Esophagus muscularis mucosa (tissue), 4 donors: ENCODE results near the gene DCP1A. TPM values are rescaled to one million over a fixed set of nuclear protein-coding genes. Genes with fewer than 3 reads are reported as not detected.
"Not testable (repeated sequence)": the region's sequence is repeated elsewhere in the genome, so short reads cannot be mapped to it uniquely, and the experiment has no call there.

ENCODE experiments used
- DNase-seq: peaks from one replicate; pipeline ENCODE4 v3.0.0-alpha.2; 2017; ENCODE audit errors: extremely low spot score
- H3K27ac ChIP-seq, 4 donors: fragments of 200-600 bp; sonication (generic); replicated peaks in 1 of 4; 1 replicate in 3 of 4; 2 replicates in 1 of 4; pipeline ENCODE4 v1.5.1; 2016 to 2019; ENCODE audit warnings: mild to moderate bottlenecking in 1 of 4
- H3K27me3 ChIP-seq, 4 donors: fragments of 200-600 bp; sonication (generic); one replicate each; pipeline versions ENCODE4 v1.5.1 to v1.6.0; 2016 to 2019
- H3K36me3 ChIP-seq, 4 donors: fragments of 200-600 bp; sonication (generic); one replicate each; pipeline ENCODE4 v1.5.1; 2016 to 2019
- H3K4me1 ChIP-seq, 4 donors: fragments of 200-600 bp; sonication (generic); one replicate each; pipeline ENCODE4 v1.5.1; 2016 to 2019
- H3K4me3 ChIP-seq, 4 donors: fragments of 200-600 bp; sonication (generic); 1 replicate in 2 of 4; 2 replicates in 2 of 4; pipeline ENCODE4 v1.5.1; 2016 to 2019; ENCODE audit warnings: mild to moderate bottlenecking in 4 of 4, moderate library complexity in 1 of 4
- H3K9me3 ChIP-seq, 4 donors: fragments of 200-600 bp; sonication (generic); 1 replicate in 3 of 4; 2 replicates in 1 of 4; pipeline ENCODE4 v1.5.1; 2016 to 2019
- CTCF ChIP-seq, 3 experiments: fragments of 200-600 bp in 2 of 3; fragments of 450-650 bp in 1 of 3; sonication (generic) in 2 of 3; IDR thresholded peaks; one replicate each; pipeline ENCODE4 v1.5.1; 2017 to 2019; ENCODE audit warnings: antibody characterized with exemption in 3 of 3, mild to moderate bottlenecking in 2 of 3, moderate library complexity in 1 of 3
- EP300 ChIP-seq: sonication (generic); formaldehyde crosslinking; IDR thresholded peaks from one replicate; pipeline ENCODE4 v1.6.1; 2017; ENCODE audit warnings: antibody characterized with exemption
- POLR2A ChIP-seq: fragments of 450-650 bp; IDR thresholded peaks from one replicate; pipeline ENCODE4 v1.6.1; 2017; ENCODE audit warnings: antibody characterized with exemption, moderate library complexity, mild to moderate bottlenecking, low read depth
- POLR2AphosphoS5 ChIP-seq, 2 donors: sonication (generic); formaldehyde crosslinking; IDR thresholded peaks; one replicate each; pipeline ENCODE4 v1.6.1; 2017; ENCODE audit warnings: antibody characterized with exemption in 2 of 2
- whole genome bisulfite sequencing: methylation state at CpG from one replicate; pipeline ENCODE4 v1.1.5; 2018; 5-methylcytosine and 5-hydroxymethylcytosine counted together
- intact Hi-C: fragments of 100-400 bp; cut with DNase I; formaldehyde crosslinking; loops from one replicate; pipeline ENCODE4 v1.15.1; 2023
- total RNA-seq, 4 donors: library from RNA; depleted of rRNA; stranded (reverse); fragments of >200 nt; gene quantifications; one replicate each; pipeline versions ENCODE4 v1.1.0 to v1.2.1, GENCODE V29; 2016

Gene DCP1A
- total RNA-seq, 4 donors from 2014 or later, result 17.0 to 26.4 (median 20.5) TPM

- Histone ChIP-seq H3K36me3 (no peaks in the 10 kb centered on the region), H3K27ac (no peak overlapping the region), H3K27me3 (no peaks in the 10 kb centered on the region), H3K4me3 (no peak overlapping the region), H3K9me3 (no peaks in the 10 kb centered on the region), H3K4me1 (peaks cover 0 to 7% (median 3%) of the 10 kb centered on the region in 4 donors)
- intact Hi-C loops, result no loop called here
- no peak for DNase-seq
- TF ChIP-seq POLR2AphosphoS5 (IDR thresholded peaks at IDR 0.05), result no peak
- TF ChIP-seq CTCF (IDR thresholded peaks at IDR 0.05), result no peak
- no peak for TF ChIP-seq EP300
- no peak for TF ChIP-seq POLR2A
- 84% methylated on average over 4 of the region's 4 CpGs for WGBS
Observed at GRCh38 chr3:53377794-53378193, 30.5 kb upstream of the DCP1A start.

- Histone ChIP-seq H3K4me1 (peaks cover 0 to 7% (median 3%) of the 10 kb centered on the region in 4 donors), H3K36me3 (no peaks in the 10 kb centered on the region), H3K27me3 (no peaks in the 10 kb centered on the region), H3K27ac (no peak overlapping the region), H3K4me3 (no peak overlapping the region), H3K9me3 (no peaks in the 10 kb centered on the region)
- WGBS, result 93% methylated on average over 3 of the region's 3 CpGs
- no peak for DNase-seq
- intact Hi-C loops, result no loop called here
- TF ChIP-seq POLR2A, result no peak
- TF ChIP-seq EP300, result no peak
- no peak for TF ChIP-seq POLR2AphosphoS5 (IDR thresholded peaks at IDR 0.05)
- no peak for TF ChIP-seq CTCF (IDR thresholded peaks at IDR 0.05)
Observed at GRCh38 chr3:53376679-53377078, 29.3 kb upstream of the DCP1A start.

GRCh38 chr3:53375019-53375418 is 27.7 kb upstream of the DCP1A start:
- Histone ChIP-seq H3K27ac (no peak overlapping the region), H3K4me1 (peaks cover 0 to 4% (median 1%) of the 10 kb centered on the region in 4 donors), H3K9me3 (no peaks in the 10 kb centered on the region), H3K4me3 (no peak overlapping the region), H3K27me3 (no peaks in the 10 kb centered on the region), H3K36me3 (no peaks in the 10 kb centered on the region)
- DNase-seq, result no peak
- TF ChIP-seq POLR2A (no peak), CTCF (IDR thresholded peaks at IDR 0.05) (peak; percentile 71 to 75 (median 72))
- intact Hi-C loops, result loop anchor here (2.0 kb wide), 1 partner anchor 336 kb away; no protein-coding TSS in a partner anchor
- 55% methylated on average over 8 of the region's 8 CpGs for WGBS

- H3K36me3 ChIP-seq, DNase-seq, H3K9me3 ChIP-seq, H3K4me3 ChIP-seq, H3K4me1 ChIP-seq, H3K27me3 ChIP-seq, H3K27ac ChIP-seq, intact Hi-C loops: not testable (repeated sequence)
- 83% methylated on average over 8 of the region's 17 CpGs for WGBS
Observed at GRCh38 chr3:53370719-53371118, 23.4 kb upstream of the DCP1A start.

GRCh38 chr3:53361852-53362251 is 14.5 kb upstream of the DCP1A start:
- 90% methylated on average over 3 of the region's 3 CpGs for WGBS
- intact Hi-C loops, result no loop called here
- no peak for DNase-seq
- H3K9me3 ChIP-seq, result no peaks in the 10 kb centered on the region
- TF ChIP-seq POLR2A (no peak), POLR2AphosphoS5 (IDR thresholded peaks at IDR 0.05) (no peak), EP300 (no peak)
- H3K4me1 ChIP-seq, result no peaks in the 10 kb centered on the region
- H3K36me3 ChIP-seq, result no peaks in the 10 kb centered on the region
- no peak overlapping the region for H3K4me3 ChIP-seq
- H3K27ac ChIP-seq, result no peak overlapping the region
- no peaks in the 10 kb centered on the region for H3K27me3 ChIP-seq

GRCh38 chr3:53357458-53357857 is 10.1 kb upstream of the DCP1A start:
- TF ChIP-seq EP300 (no peak), POLR2A (no peak), POLR2AphosphoS5 (IDR thresholded peaks at IDR 0.05) (no peak), CTCF (IDR thresholded peaks at IDR 0.05) (no peak)
- H3K36me3 ChIP-seq, result no peaks in the 10 kb centered on the region
- no peaks in the 10 kb centered on the region for H3K4me1 ChIP-seq
- no peak overlapping the region for H3K4me3 ChIP-seq
- no peak overlapping the region for H3K27ac ChIP-seq
- no peak for DNase-seq
- WGBS, result 71% methylated on average over 1 of the region's 1 CpG
- intact Hi-C loops, result no loop called here
- no peaks in the 10 kb centered on the region for H3K27me3 ChIP-seq
- no peaks in the 10 kb centered on the region for H3K9me3 ChIP-seq
